Osteoblast (primary cell): ENCODE results near the gene SAC3D1. TPM values are rescaled to one million over a fixed set of nuclear protein-coding genes. Genes with fewer than 3 reads are reported as not detected.
A peak's percentile ranks its signal among the peaks of the same experiment; 100 is the strongest.

ENCODE experiments used
- DNase-seq: peaks from one replicate; pipeline ENCODE4 v3.0.0; 2011; ENCODE audit warnings: low spot score, mixed read lengths; ENCODE audit not compliant: insufficient read length; ENCODE audit errors: missing footprints
- H2AFZ ChIP-seq: 2 replicates; pipeline ENCODE4 v1.6.0; 2011; ENCODE audit warnings: mild to moderate bottlenecking, low read length
- H3K27ac ChIP-seq: 2 replicates; pipeline ENCODE4 v1.5.1; 2011; ENCODE audit warnings: mild to moderate bottlenecking, low read depth, low read length, moderate library complexity
- H3K27me3 ChIP-seq: 2 replicates; pipeline ENCODE4 v1.6.0; 2012; ENCODE audit warnings: mild to moderate bottlenecking, control low read depth, inconsistent platforms, low read length, moderate library complexity; ENCODE audit not compliant: insufficient read depth
- H3K36me3 ChIP-seq: 2 replicates; pipeline ENCODE4 v1.5.1; 2011; ENCODE audit warnings: mild to moderate bottlenecking, low read length, control low read depth, moderate library complexity; ENCODE audit not compliant: insufficient read depth
- H3K4me1 ChIP-seq: 2 replicates; pipeline ENCODE4 v1.5.1; 2011; ENCODE audit warnings: mild to moderate bottlenecking, low read length, control low read depth, moderate library complexity; ENCODE audit not compliant: insufficient read depth
- H3K4me2 ChIP-seq: 2 replicates; pipeline ENCODE4 v1.6.0; 2011; ENCODE audit warnings: mild to moderate bottlenecking, low read length; ENCODE audit not compliant: insufficient read depth
- H3K4me3 ChIP-seq: fragments of 200-600 bp; sonication (generic); 3 replicates; pipeline ENCODE4 v1.5.1; 2012; ENCODE audit warnings: mild to moderate bottlenecking, low read length, inconsistent platforms; ENCODE audit not compliant: insufficient read depth
- H3K79me2 ChIP-seq: 2 replicates; pipeline ENCODE4 v1.6.0; 2012; ENCODE audit warnings: mild to moderate bottlenecking, low read length, control low read depth, inconsistent platforms; ENCODE audit not compliant: insufficient read depth
- H3K9me3 ChIP-seq: 2 replicates; pipeline ENCODE4 v1.5.1; 2011; ENCODE audit warnings: low read depth, low read length, control low read depth
- H4K20me1 ChIP-seq: 2 replicates; pipeline ENCODE4 v1.6.0; 2012; ENCODE audit warnings: mild to moderate bottlenecking, low read length, control low read depth; ENCODE audit not compliant: insufficient read depth
- total RNA-seq: library from RNA; depleted of rRNA; stranded (reverse); fragments of >200 nt; gene quantifications from 2 replicates; pipeline ENCODE4 v1.2.3, GENCODE V29; 2012
- TF ChIP-seq, protein P1 (sequence below): IDR thresholded peaks from 2 replicates; pipeline ENCODE4 v1.5.1; 2011; ENCODE audit warnings: mild to moderate bottlenecking, low read depth, low read length, moderate library complexity; ENCODE audit errors: extremely low read depth

The SAC3D1 gene
- total RNA-seq, 1 donor = 7.6 TPM

GRCh38 chr11:65063532-65063931 lies 22.5 kb downstream of the SAC3D1 start:
- Histone ChIP-seq H3K79me2 (no peaks in the 10 kb centered on the region), H3K27me3 (peaks cover 3% of the 10 kb centered on the region), H3K4me3 (no peak overlapping the region), H3K4me1 (no peaks in the 10 kb centered on the region), H2AFZ (no peak overlapping the region), H3K36me3 (no peaks in the 10 kb centered on the region), H3K9me3 (no peaks in the 10 kb centered on the region), H4K20me1 (no peaks in the 10 kb centered on the region), H3K27ac (no peak overlapping the region), H3K4me2 (no peak overlapping the region)
- DNase-seq = peak; percentile 78
- TF ChIP-seq, protein P1, sequence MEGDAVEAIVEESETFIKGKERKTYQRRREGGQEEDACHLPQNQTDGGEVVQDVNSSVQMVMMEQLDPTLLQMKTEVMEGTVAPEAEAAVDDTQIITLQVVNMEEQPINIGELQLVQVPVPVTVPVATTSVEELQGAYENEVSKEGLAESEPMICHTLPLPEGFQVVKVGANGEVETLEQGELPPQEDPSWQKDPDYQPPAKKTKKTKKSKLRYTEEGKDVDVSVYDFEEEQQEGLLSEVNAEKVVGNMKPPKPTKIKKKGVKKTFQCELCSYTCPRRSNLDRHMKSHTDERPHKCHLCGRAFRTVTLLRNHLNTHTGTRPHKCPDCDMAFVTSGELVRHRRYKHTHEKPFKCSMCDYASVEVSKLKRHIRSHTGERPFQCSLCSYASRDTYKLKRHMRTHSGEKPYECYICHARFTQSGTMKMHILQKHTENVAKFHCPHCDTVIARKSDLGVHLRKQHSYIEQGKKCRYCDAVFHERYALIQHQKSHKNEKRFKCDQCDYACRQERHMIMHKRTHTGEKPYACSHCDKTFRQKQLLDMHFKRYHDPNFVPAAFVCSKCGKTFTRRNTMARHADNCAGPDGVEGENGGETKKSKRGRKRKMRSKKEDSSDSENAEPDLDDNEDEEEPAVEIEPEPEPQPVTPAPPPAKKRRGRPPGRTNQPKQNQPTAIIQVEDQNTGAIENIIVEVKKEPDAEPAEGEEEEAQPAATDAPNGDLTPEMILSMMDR = no peak

- no peak overlapping the region for H3K4me3 ChIP-seq
- H2AFZ ChIP-seq = no peak overlapping the region
- no peaks in the 10 kb centered on the region for H3K4me1 ChIP-seq
- H3K27me3 ChIP-seq = no peaks in the 10 kb centered on the region
- TF ChIP-seq, protein P1 = no peak
- peak; percentile 3 for DNase-seq
- no peaks in the 10 kb centered on the region for H4K20me1 ChIP-seq
- H3K4me2 ChIP-seq = no peak overlapping the region
- no peaks in the 10 kb centered on the region for H3K36me3 ChIP-seq
- H3K9me3 ChIP-seq = no peaks in the 10 kb centered on the region
- H3K27ac ChIP-seq = no peak overlapping the region
- H3K79me2 ChIP-seq = no peaks in the 10 kb centered on the region
These were observed 23.8 kb downstream of the SAC3D1 start for GRCh38 chr11:65064847-65065240.

- TF ChIP-seq, protein P1 = no peak
- DNase-seq = peak; percentile 25
These were observed 24.8 kb downstream of the SAC3D1 start for GRCh38 chr11:65065851-65066250.

DNA sequence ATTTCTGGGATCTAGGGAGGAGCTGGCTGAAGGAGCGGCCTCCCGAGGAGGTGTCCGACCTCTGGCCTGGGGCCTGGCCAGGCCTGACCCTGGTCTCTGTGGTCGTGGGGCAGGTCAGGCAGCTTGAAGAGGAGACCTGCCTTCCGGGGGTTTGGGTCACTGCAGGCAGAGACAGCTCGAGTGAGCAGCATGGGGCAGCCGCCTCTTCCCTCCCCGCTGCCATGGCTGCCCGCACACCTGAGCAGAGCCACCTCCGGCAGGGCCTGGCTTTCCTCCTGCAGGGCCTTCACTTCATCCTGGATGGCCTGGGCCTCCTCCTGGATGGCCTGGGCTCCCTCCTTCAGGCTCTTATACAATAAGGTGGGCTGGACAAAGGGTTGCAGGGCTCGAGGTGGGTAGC lies 25.3 kb downstream of the SAC3D1 start:
- no peak overlapping the region for H3K27ac ChIP-seq
- H2AFZ ChIP-seq = no peak overlapping the region
- H3K4me3 ChIP-seq = no peak overlapping the region
- H4K20me1 ChIP-seq = no peaks in the 10 kb centered on the region
- DNase-seq = peak; percentile 37
- no peaks in the 10 kb centered on the region for H3K27me3 ChIP-seq
- H3K36me3 ChIP-seq = no peaks in the 10 kb centered on the region
- TF ChIP-seq, protein P1 = no peak
- no peaks in the 10 kb centered on the region for H3K9me3 ChIP-seq
- H3K79me2 ChIP-seq = no peaks in the 10 kb centered on the region
- H3K4me1 ChIP-seq = no peaks in the 10 kb centered on the region
- H3K4me2 ChIP-seq = no peak overlapping the region

More at GRCh38 chr11:65065851-65066250, 24.8 kb downstream of the SAC3D1 start:
- Histone ChIP-seq H3K79me2 (no peaks in the 10 kb centered on the region), H4K20me1 (no peaks in the 10 kb centered on the region), H3K27me3 (no peaks in the 10 kb centered on the region), H3K4me1 (no peaks in the 10 kb centered on the region), H3K9me3 (no peaks in the 10 kb centered on the region), H2AFZ (no peak overlapping the region), H3K27ac (no peak overlapping the region), H3K4me2 (no peak overlapping the region), H3K36me3 (no peaks in the 10 kb centered on the region), H3K4me3 (no peak overlapping the region)
